Measurements from ENCODE around the gene ZNHIT1. TPM values are rescaled to one million over a fixed set of nuclear protein-coding genes. Genes with fewer than 3 reads are reported as not detected.

Gene ZNHIT1
- total and polyA plus RNA-seq, 2 of the 8 experiments (the other 6 are each of a cell fraction or from before 2014, with no cell fraction given), result 38.2 to 61.7 TPM

DNA sequence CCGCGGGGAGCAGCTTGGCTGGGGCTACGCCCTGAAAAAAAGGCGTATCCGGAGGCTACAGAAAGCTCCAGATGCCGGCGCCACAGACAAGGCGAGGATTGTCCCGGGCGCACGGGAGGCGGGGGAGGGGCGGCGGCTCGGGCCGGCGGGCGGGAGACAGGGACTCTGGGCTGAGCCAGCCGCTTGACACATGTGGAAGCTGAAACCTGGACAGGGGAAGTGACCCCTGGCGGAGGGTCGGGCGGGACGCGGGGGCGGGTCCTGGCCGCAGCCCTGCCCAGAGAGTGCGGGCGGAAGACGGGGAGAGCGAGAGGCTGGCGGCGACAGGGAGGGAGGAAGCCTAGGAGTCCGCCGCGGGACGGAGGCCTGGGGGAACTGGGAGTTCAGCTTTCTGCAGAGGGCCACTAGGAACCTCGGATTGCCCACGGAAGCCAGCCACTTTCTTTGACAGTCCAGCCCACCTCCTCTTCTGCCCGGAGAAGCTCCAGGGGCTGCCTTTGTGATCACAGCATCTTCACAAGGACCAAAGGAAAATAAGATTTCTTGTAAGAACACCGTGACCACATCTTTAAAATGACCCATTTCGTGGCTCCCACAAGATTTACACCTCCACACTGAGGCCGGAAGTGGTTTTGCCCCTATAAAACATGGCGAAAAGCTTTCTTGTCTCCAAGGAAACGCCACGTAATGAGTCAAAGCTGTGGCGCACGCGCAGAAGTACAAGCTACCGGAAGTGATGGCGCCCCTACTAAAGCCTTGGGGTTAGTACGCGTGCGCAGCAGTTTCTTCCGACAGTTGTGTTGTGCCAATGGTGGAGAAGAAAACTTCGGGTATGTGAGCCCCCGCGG lies at the start of gene ZNHIT1, which contains the start of gene PLOD3 (continued):
- TF ChIP-seq EP300 (IDR thresholded peaks at IDR 0.05; ENCODE audit: borderline replicate concordance in 1 of 2, low read depth in 2 of 2, low read length in 2 of 2) (no peak), YY1 (IDR thresholded peaks at IDR 0.05; ENCODE audit: low read depth, low read length) (peak; percentile 99)
